A549 (cell line): ENCODE measurements around the gene ZNF273.

Source experiments
- BHLHE40 ChIP-seq: IDR thresholded peaks from 2 replicates; pipeline ENCODE4 v1.6.1; 2012; ENCODE audit warnings: low read depth, low read length, inconsistent platforms
- CBX2 ChIP-seq: fragments of 200-600 bp; sonication (generic); IDR thresholded peaks from 2 replicates; pipeline ENCODE4 v1.6.1; 2016; ENCODE audit warnings: low read depth, mild to moderate bottlenecking, borderline replicate concordance
- CEBPB ChIP-seq, 2 experiments: fragments of >200 bp in 1 of 2; sonication (Bioruptor Twin) in 1 of 2; formaldehyde crosslinking in 1 of 2; IDR thresholded peaks; 2 replicates each; pipeline ENCODE4 v1.6.1; 2012 to 2016
- CHD2 ChIP-seq: fragments of 150-350 bp; IDR thresholded peaks from 2 replicates; pipeline ENCODE4 v1.6.1; 2014; ENCODE audit warnings: low read length; ENCODE audit not compliant: partially characterized antibody
- EP300 ChIP-seq, 2 experiments: fragments of >200 bp; sonication (Bioruptor Twin); formaldehyde crosslinking; IDR thresholded peaks; 2 replicates in 1 of 2; 3 replicates in 1 of 2; pipeline ENCODE4 v1.6.1; 2016 to 2017
- ESRRA ChIP-seq: fragments of 150-350 bp; IDR thresholded peaks from 2 replicates; pipeline ENCODE4 v1.6.1; 2014; ENCODE audit warnings: mild to moderate bottlenecking, low read length, borderline replicate concordance
- JUN ChIP-seq, 2 experiments: fragments of >200 bp; sonication (Bioruptor Twin); formaldehyde crosslinking; IDR thresholded peaks; 2 replicates in 1 of 2; 3 replicates in 1 of 2; pipeline ENCODE4 v1.6.1; 2016 to 2017
- MAZ ChIP-seq: fragments of 150-350 bp; IDR thresholded peaks from 2 replicates; pipeline ENCODE4 v1.6.1; 2014; ENCODE audit warnings: antibody characterized with exemption, low read depth, low read length, borderline replicate concordance
- RFX5 ChIP-seq: fragments of 450-650 bp; IDR thresholded peaks from 2 replicates; pipeline ENCODE4 v1.7.1; 2014; ENCODE audit warnings: antibody characterized with exemption, mild to moderate bottlenecking, moderate library complexity
- TF ChIP-seq, protein P1 (sequence below): fragments of >200 bp; sonication (Bioruptor Twin); formaldehyde crosslinking; IDR thresholded peaks from 3 replicates; pipeline ENCODE4 v1.5.1; 2016
- TF ChIP-seq, protein P2 (sequence below): fragments of >200 bp; sonication (Bioruptor Twin); formaldehyde crosslinking; IDR thresholded peaks from 3 replicates; pipeline ENCODE4 v1.6.1; 2016
- TF ChIP-seq, protein P3 (sequence below): fragments of 200-600 bp; sonication (generic); IDR thresholded peaks from 2 replicates; pipeline ENCODE4 v1.6.1; 2016; ENCODE audit warnings: antibody characterized with exemption, mild to moderate bottlenecking, moderate library complexity

DNA sequence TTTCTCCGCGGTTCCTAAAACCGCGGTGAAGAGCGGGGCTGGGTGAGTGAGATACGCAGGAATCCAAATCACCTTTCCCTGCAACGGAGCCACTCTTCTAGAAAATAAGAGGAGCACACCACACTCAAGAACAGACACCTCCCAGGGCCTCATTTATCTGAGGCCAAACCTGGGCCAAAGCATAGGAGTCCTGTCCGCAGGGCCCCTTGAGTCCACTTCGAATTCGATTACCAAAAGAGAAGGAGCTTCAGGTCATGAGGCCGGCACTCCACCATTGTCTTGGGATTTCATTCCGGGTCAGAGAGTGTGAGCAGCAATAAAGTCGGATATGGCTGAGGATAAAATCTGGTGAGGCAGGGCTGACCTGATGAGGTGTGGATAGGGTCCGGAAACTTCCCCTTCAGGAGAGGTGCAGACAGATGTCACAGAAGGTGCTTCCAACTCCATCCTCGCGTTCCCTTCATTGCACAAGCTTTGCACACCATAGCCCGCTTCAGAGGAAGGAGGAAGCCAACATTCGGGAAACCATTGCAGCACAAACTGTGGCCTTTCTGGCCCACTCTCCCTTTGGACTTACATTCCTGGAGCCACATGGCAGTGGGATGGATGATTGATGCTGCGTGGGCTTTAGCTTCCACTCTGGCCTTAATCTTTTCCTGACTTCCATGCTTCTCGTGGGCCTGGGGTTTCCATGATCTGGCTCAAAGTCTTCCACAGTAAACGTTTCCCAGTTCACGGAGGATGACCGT is 27.2 kb upstream of the ZNF273 start:
- TF ChIP-seq, protein P1, sequence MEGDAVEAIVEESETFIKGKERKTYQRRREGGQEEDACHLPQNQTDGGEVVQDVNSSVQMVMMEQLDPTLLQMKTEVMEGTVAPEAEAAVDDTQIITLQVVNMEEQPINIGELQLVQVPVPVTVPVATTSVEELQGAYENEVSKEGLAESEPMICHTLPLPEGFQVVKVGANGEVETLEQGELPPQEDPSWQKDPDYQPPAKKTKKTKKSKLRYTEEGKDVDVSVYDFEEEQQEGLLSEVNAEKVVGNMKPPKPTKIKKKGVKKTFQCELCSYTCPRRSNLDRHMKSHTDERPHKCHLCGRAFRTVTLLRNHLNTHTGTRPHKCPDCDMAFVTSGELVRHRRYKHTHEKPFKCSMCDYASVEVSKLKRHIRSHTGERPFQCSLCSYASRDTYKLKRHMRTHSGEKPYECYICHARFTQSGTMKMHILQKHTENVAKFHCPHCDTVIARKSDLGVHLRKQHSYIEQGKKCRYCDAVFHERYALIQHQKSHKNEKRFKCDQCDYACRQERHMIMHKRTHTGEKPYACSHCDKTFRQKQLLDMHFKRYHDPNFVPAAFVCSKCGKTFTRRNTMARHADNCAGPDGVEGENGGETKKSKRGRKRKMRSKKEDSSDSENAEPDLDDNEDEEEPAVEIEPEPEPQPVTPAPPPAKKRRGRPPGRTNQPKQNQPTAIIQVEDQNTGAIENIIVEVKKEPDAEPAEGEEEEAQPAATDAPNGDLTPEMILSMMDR, result no peak
- TF ChIP-seq, protein P2, sequence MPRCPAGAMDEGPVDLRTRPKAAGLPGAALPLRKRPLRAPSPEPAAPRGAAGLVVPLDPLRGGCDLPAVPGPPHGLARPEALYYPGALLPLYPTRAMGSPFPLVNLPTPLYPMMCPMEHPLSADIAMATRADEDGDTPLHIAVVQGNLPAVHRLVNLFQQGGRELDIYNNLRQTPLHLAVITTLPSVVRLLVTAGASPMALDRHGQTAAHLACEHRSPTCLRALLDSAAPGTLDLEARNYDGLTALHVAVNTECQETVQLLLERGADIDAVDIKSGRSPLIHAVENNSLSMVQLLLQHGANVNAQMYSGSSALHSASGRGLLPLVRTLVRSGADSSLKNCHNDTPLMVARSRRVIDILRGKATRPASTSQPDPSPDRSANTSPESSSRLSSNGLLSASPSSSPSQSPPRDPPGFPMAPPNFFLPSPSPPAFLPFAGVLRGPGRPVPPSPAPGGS, result no peak
- no peak for TF ChIP-seq JUN (IDR thresholded peaks at IDR 0.05)
- no peak for TF ChIP-seq EP300 (IDR thresholded peaks at IDR 0.05)
- no peak for TF ChIP-seq CEBPB (IDR thresholded peaks at IDR 0.05)
- no peak for TF ChIP-seq ESRRA
- TF ChIP-seq RFX5, result no peak
- TF ChIP-seq, protein P3, sequence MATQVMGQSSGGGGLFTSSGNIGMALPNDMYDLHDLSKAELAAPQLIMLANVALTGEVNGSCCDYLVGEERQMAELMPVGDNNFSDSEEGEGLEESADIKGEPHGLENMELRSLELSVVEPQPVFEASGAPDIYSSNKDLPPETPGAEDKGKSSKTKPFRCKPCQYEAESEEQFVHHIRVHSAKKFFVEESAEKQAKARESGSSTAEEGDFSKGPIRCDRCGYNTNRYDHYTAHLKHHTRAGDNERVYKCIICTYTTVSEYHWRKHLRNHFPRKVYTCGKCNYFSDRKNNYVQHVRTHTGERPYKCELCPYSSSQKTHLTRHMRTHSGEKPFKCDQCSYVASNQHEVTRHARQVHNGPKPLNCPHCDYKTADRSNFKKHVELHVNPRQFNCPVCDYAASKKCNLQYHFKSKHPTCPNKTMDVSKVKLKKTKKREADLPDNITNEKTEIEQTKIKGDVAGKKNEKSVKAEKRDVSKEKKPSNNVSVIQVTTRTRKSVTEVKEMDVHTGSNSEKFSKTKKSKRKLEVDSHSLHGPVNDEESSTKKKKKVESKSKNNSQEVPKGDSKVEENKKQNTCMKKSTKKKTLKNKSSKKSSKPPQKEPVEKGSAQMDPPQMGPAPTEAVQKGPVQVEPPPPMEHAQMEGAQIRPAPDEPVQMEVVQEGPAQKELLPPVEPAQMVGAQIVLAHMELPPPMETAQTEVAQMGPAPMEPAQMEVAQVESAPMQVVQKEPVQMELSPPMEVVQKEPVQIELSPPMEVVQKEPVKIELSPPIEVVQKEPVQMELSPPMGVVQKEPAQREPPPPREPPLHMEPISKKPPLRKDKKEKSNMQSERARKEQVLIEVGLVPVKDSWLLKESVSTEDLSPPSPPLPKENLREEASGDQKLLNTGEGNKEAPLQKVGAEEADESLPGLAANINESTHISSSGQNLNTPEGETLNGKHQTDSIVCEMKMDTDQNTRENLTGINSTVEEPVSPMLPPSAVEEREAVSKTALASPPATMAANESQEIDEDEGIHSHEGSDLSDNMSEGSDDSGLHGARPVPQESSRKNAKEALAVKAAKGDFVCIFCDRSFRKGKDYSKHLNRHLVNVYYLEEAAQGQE, result no peak
- no peak for TF ChIP-seq BHLHE40
- no peak for TF ChIP-seq CBX2
- no peak for TF ChIP-seq MAZ
- no peak for TF ChIP-seq CHD2
